Left hindlimb (tissue), 1 donor: ENCODE data around the gene BPIFA2.
"Not testable (repeated sequence)": the region's sequence is repeated elsewhere in the genome, so short reads cannot be mapped to it uniquely, and the experiment has no call there.

Experiments
- DNase-seq: peaks from one replicate; pipeline ENCODE4 v3.0.0-alpha.2; 2018

BPIFA2 gene

DNA sequence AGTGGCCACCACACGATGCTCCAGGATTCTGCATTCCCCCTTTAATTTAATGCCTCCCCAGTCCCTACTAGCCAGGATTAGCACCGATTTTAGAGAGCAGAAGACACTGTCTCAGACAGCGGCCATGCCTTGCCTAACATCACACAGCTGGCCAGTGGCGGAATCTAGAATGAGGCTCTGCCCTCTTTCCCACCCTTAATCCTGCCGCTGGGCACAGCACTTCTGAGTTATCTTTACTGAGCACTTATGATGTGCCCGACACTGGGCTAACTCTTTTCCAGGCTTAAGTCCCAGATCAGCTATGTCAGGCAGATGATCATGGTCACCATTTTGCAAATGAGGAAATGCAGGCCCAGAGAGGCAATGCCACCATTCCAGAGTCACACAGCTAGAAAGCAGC lies 5.6 kb upstream of the BPIFA2 start:
- DNase-seq = no peak

DNA sequence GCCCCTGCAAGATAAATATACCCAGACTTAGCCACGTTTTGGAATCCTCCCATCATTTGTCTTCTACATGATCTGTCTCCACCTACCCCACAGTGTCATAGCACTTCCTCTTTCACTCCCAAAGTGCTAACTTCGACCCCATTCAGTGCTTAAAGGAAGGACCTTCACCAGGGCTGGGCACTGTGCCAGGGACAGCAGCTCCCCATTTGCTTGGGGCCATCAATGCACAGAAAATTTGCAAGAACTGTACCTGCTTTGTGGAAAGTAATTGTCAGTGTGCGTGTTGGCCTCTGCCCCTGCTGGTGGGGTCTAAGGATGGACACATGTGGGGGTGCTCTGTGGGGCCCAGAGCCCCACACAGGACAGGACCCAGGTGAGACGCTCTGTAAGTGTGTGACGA lies 5.2 kb upstream of the BPIFA2 start:
- no peak for DNase-seq

DNA sequence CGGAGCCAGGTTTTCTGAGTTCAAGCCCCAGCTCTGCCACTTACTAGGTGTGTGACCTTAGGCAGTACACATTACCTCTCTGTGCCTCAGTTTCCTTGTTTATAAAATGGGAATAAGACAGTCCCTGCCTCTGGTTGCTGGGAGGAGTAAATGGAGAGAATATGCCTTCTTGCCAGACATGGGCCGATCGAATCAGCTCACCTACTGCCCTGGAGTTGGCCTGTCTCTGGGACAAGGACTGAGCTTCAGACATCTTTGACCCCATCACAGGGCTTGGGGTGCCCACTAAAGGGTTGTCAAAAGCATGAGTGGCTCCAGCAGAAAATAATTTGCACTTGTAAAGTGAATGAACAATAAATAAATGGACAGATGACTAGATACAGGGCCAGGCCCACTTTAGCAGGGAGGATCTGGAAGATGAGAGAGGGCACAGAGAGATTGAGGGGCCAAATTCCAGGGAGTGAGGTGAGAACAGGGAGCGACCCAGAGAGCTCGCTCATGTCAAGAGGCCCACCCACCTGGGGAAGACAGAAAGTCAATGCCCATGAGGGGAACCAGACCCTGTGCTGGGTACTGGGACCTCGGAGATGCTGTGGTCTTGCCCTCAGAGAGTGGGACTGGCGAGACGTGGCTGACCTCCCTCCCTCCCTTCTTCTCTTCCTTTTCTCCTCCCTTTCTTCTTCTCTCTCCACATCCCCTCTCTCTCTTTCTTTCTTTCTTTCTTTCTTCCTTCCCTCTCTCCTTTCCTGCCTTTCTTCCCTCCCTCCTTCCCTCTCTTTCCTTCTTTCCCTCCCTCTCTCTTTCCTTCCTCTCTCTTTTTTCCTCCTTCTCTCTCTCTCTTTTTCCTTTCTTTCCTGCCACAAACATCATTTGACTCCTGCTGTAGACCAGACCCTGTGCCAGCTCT lies 3.9 kb upstream of the BPIFA2 start:
- no peak for DNase-seq

DNA sequence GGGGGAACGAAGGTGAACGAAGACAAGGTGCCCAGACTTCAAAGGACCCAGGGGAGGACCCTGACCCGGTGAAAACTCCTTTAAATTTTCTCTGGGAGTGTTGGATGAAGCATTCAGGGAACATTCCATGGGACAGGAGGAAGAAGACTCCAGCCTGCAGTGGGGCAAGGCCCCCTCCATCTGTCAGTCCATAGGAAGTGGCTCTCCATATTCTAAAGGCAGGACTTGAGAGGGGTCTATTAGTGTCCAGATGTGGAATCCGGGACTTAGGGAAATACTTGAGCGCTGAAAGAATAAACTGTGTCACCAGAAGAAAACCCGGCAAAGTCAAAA lies 3.2 kb upstream of the BPIFA2 start:
- no peak for DNase-seq

DNA sequence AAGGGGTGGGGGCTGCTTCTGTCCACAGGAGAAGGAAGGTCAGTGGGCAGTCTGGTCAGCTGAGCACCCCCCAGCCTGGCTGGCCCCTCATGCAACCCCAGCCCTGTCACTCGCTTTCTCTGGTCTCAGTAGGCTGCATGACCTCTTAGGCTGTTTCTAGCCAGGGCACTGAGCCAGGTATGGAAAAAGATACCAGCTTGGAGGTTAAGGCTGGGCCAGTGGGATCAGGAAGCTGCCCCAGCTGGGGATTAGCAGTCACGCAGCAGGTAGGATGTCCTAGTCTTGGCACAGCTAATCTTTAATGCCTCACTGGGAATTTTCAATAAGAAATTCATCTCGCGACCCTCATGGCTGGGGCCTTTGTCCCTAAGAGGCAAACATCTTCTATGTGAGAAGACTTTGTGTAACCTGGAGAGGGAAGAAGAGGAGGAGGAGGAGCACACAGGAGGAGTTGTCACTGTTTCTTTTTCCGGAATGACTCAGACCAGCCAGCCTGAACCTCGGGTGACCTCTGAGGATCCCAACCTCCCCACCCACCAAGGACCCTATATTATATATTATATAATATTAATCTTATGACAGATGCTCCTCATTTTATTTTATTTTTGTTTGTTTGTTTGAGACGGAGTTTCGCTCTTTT lies 2.4 kb upstream of the BPIFA2 start:
- DNase-seq = no peak

DNA sequence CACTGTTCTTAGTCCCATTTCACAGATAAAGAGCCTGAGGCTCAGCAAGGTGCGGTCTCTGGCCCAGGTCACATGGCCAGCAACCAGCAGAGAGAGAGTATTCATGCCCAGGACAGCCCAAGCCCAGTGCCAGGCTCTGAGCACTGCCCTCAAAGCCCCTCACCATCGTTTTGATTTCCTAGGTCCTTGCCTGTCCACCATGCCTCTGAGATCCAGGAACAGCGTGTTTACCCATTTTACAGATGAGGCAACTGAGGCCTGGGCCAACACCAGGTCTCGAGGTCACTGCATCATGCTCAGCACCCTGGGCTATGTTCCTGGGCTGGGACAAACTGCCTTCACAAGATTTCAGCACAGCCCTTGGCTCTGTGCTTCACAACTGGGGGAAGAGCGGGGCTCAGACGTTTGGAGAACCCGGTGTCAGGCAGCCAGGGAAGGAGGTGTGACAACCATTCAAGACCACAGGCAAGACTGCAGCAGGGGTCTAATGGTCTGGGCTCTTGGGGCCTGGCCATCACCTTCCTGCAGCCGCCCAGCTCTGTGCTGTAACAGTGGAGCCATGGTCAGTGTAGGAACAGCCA lies 1.3 kb upstream of the BPIFA2 start:
- no peak for DNase-seq

DNA sequence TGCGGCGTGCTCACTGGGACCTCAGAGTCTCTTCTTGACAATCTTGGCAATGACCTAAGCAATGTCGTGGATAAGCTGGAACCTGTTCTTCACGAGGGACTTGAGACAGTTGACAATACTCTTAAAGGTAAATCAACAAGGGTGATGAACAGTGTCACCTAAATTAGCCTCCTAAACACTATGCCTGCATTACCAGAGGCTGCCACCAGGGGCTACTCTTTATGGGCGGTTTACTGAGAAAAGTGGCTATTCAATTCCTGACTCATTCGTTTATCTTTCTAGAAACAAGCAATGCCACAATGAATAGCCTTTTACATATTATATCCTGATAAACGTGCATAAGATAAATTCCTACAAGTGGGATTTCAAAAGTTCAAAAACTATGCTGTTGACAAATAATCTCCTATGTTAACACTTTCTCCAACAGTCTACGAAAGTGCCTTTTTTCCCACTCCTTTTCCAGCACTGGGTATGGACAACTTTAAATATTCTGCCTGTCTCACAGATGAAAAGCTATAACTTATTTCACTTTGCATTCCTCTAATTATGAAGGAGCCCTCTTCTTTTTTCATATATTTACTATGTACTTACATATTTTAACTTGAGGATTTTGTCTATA lies 1.3 kb downstream of the BPIFA2 start:
- DNase-seq = no peak

DNA sequence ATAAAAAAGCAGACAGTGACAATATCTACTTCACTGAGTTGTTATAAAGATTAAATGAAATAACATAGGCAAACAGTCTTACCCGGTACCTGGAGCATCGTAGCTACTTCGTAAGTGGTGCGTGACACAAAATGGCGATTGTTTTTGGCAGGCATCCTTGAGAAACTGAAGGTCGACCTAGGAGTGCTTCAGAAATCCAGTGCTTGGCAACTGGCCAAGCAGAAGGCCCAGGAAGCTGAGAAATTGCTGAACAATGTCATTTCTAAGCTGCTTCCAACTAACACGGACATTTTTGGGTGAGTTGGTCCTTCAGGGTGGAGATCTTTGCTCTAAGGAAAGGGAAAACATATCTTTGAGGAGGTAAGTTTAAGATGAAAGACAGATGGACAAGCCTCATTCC lies 4.8 kb downstream of the BPIFA2 start:
- no peak for DNase-seq

DNA sequence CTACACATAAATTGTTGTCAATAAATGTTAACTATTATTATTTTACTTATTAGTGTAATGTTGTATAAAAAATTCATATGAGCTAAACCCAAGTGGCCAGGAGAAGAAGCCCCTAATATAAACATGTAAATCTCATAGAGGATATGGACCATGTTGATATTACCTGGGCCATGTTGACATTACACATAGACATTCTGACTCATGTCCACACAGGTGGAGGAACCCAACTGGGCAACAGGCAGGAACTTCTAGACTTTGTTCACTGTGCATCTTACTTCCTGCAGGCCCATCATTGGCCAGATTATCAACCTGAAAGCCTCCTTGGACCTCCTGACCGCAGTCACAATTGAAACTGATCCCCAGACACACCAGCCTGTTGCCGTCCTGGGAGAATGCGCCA lies 7.2 kb downstream of the BPIFA2 start:
- DNase-seq = no peak

DNA sequence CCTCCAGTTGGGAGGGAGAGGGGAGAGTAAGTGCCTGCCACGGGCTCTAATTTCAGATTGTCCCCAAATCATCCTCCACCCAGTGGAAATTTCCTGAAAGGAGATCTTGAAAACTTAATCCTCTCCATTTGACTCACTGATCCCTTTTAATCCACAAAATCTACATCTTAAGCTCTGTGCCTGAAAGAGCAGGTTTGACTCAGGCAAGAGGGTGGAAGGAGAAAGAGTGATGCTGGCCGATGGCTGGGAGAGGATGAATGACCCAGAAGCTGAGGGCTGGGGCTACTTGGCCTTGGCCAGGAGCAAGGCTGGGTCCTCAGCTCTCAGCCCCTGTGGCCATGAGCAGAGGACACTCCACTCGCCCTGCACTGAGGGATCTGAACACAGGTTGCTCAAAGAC lies 8.1 kb downstream of the BPIFA2 start:
- no peak for DNase-seq

DNA sequence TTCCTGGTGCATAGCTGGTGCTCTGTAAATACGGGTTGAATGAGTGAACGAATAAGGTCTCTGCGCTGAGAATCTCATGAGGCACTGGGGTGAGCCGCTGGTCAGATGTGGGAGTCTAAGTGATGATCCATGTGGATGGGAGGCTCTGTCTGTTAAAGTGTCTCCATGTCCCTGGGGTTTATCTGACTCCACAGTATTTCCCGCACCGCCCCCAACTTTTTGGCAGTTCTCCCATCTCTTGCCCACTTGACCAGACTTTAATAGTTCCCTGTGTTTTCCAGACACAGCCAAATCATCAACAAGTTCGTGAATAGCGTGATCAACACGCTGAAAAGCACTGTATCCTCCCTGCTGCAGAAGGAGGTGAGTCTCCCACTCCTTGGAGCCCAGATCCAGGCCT lies 9.9 kb downstream of the BPIFA2 start:
- no peak for DNase-seq

DNA sequence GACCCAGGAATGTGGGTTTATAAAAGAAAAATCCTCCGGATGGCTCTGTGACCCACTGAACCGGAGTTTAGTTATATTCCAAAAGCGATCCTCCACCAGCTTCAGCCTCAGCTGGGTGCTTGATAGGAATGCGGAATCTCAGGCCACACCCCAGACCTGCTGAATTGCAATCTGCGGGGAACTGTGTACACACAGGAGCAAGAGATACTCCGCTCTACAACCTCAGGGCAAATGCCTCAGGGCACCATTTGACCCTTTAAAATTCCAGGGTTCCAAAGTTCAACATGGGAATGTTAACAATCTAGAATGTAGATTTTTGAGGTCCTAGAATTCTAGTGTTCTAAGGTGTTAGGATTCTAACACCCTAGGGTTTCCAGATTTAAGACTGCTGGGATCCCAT lies 10.8 kb downstream of the BPIFA2 start:
- no peak for DNase-seq

DNA sequence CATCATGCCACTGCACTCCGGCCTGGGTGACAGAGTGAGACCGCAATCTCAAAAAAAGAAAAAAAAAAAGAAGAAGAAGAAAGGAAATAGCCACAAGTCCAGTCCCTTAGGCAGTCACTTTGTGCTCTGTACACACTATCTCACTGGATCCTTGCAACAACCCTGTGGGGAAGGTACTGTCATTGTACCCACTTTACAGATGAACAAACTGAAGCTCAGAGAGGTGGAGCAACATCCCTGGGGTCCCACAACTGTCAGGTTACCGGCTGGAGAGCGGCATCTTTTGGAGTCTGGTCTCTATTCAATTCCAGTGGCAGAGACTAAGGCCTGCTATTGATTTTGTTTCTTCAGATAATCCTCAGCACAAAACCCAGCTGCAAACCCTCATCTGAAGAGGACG lies 12.2 kb downstream of the BPIFA2 start:
- DNase-seq = no peak

DNA sequence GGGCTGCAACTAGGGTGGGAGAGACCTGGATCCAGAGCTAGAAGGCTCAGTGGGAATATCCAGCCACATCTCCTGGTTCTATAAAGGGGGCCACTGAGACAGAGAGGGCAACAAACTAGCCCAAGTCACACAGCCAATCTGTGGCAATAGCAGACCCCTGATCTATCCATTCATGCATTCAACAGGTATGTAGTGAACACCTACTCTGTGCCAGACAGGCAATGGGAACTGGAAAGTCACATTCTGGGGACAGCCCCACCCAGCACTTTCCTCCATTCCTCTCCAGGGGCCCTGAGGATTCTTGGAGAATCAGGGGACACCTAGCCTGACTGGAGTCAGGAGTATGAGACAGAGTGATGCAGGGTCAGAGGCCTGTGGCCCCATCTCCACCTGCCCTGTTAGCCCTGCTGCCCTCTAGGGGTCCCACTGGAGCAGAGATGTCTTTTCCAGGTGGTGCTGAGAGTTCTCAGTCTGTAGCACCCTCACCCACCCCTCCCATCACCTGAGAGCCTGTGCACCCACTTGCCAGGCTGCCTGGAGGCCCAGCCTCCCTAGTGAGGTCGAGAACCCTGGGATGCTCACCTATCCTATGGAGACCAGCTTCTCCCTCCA lies 13.6 kb downstream of the BPIFA2 start:
- no peak for DNase-seq

DNA sequence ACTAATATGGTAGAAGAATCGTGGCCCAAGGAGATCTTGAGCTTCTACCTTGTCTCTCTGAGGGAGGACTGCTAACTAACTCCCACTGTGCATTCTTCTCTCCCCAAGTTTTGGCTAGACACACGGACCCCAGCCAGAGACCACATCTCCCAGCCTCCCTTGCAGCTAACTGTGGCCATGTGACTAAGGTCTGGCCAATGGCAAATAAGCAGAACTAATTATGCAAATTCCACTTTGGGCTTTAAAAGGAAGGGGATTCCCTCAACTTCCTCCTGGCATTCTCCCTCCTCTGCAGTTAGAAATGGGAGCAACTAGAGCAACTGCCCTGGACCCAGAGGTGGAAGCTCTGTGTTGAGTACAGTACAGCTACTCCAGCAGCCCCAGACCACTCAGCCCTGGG lies 15.4 kb downstream of the BPIFA2 start:
- DNase-seq = no peak

DNA sequence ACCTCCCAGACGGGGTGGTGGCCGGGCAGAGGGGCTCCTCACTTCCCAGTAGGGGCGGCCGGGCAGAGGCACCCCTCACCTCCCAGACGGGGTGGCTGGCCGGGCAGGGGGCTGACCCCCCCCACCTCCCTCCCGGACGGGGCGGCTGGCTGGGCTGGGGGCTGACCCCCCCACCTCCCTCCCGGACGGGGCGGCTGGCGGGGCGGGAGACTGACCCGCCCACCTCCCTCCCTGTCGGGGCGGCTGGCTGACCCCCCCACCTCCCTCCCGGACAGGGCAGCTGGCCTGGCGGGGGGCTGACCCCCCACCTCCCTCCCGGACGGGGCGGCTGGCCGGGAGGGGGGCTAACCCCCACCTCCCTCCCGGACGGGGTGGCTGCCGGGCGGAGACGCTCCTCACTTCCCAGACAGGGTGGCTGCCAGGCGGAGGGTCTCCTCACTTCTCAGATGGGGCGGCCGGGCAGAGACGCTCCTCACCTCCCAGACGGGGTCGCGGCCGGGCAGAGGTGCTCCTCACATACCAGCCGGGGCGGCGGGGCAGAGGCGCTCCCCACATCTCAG lies 17.2 kb downstream of the BPIFA2 start:
- not testable (repeated sequence) for DNase-seq

DNA sequence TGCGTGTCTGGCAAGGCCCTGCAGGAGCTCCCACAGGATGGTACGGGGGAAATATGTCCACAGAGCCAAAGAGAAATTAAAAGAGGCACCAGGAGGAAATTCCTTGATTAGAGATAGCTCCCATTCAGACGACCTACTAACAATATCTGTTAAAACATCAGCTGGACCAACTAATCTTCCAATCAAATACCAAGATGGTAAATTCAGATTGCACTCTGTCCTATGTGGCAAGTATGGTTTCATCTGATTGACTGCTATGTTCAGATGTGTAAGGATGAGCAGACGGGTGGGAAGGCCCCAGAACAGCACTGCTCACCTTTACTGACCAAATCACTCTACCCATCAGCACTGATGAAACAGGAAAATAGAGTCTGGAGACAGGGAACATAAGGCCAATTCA lies 19.5 kb downstream of the BPIFA2 start:
- no peak for DNase-seq

DNA sequence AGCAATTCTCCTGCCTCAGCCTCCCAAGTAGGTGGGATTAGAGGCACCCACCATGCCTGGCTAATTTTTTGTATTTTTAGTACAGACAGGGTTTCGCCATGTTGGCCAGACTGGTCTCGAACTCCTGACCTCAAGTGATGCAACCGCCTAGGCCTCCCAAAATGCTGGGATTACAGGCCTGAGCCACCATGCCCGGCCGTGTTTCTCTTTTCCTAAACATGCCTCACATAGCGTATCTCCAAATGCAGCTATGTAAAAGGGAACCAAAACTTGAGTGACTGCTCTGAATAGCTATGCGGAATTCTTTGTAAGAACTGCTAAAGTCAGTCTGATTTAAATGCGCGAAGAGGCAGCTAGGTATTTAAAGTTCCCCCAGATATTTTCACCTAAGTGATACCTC lies 20.5 kb downstream of the BPIFA2 start:
- no peak for DNase-seq

DNA sequence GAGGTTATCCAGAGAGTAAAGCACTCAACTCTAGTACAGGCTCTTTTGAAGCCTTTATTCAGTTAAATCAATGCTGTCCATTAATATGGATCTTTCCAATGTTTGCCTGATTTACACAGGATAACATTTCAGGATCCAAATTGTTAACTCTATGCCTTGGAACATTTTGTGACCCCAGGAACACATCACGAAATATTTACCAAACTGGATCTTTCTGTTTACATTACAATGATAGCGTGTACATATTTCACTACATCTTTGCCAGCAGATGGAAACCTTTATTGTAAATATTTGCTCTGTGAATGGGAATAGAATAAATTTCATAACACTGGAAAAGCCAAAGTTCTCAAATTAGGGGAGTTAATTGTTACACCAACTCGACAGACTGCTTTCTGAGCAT lies 23.5 kb downstream of the BPIFA2 start:
- DNase-seq = no peak

DNA sequence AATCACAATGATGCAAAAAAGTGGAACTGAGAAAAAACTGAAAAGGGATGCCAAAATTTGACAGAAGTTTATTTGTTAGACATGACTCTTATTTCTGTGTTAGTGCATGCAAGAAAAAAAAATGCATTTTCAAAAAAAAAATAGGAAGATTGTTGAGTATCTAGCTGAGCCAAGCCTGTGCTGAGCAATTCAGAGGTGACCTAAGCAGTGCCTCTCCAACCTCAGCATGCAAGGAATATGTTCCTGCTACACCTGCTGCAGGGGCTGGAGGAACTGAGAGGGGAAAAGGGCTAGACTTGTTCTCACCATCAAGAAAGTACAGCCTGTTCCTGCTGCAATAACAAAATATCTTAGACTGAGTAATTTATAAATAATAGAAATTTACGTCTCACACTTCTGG lies 24.0 kb downstream of the BPIFA2 start:
- DNase-seq = no peak

DNA sequence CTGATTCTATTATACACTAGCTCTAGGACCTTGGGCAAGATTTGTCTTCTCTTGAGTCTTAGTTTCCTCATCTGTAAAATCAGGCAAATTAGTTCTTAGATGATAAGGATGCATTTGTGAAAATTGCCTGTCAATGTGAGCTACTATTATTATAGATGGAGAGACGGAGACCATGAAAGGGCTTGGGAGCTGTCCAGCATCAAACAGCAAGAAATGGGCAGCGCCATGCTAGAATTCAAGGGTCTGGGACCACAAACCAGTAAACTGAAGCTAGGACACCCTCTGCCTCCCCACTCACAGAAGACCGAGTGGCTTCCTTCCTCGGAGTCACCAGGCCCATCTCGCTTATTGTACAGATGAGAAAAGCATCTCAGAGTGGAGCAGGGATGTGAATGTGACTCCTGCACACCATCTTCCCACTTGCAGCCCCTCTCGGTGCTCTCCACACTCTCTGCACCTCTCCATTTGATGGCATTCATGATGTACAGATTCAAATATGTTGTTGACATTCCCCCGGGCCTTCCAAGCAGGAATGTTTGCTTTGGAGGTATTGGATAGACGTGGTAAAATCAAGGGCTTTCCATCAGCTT lies 25.0 kb downstream of the BPIFA2 start:
- DNase-seq = no peak

DNA sequence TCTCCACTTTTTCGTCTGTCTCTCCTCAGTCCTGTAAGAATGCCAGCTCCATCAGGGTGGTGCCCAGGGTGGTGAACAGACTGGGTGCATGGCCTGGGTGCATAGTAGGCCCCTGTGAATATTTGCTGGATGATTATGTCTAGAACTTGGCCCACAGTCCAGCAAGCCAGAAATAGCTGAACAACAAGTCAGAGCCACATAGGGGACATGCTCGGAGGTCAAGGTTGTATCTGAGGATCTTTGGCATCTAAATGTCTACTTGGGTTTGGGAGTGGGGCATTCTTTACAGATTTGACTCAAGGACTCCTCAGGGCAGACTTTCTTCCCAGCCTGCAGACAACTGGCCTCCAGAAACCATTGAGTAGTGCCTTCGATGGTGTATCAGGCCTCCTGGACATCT lies 31.1 kb downstream of the BPIFA2 start:
- DNase-seq = no peak

DNA sequence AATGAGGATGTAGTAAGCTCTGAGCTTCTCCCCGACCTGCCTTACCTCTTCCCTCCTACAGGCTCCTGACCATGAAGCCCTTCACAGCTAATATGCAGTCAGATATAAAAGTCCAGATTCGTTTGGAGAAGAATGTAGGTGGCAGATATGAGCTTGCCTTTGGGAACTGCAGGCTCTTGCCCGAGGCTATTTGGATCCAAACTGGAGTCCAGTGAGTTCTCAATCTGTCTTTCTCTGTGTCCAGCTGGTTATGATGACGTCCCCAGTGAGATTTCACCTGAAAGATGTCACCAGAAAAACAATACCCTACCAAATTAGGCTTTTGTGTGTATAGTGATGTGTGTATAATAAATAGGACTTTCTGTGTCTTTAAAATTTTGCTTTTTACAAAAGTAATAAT lies 34.5 kb downstream of the BPIFA2 start:
- no peak for DNase-seq
